Esophagus squamous epithelium (tissue), 5 donors: ENCODE data around the gene BTBD2. TPM values are rescaled to one million over a fixed set of nuclear protein-coding genes. Genes with fewer than 3 reads are reported as not detected.

Source experiments
- DNase-seq: peaks from one replicate; lab custom pipeline; 2025; lab: John Stamatoyannopoulos, UW
- H3K27ac ChIP-seq, 4 donors: fragments of 200-600 bp; sonication (generic); one replicate each; pipeline ENCODE4 v1.5.1; 2016 to 2019; ENCODE audit warnings: mild to moderate bottlenecking in 1 of 4
- H3K27me3 ChIP-seq, 4 donors: fragments of 200-600 bp; sonication (generic); 1 replicate in 3 of 4; 2 replicates in 1 of 4; pipeline versions ENCODE4 v1.5.1 to v1.6.0; 2017 to 2021; ENCODE audit warnings: antibody characterized with exemption in 1 of 4
- H3K36me3 ChIP-seq, 3 donors: fragments of 200-600 bp; sonication (generic); one replicate each; pipeline ENCODE4 v1.5.1; 2016 to 2019
- H3K4me1 ChIP-seq, 3 donors: fragments of 200-600 bp; sonication (generic); one replicate each; pipeline ENCODE4 v1.5.1; 2017 to 2019
- H3K4me3 ChIP-seq, 4 donors: fragments of 200-600 bp; sonication (generic); 1 replicate in 3 of 4; 2 replicates in 1 of 4; pipeline ENCODE4 v1.5.1; 2016 to 2019; ENCODE audit warnings: mild to moderate bottlenecking in 2 of 4, moderate library complexity in 1 of 4
- H3K9me3 ChIP-seq, 3 donors: fragments of 200-600 bp; sonication (generic); one replicate each; pipeline ENCODE4 v1.5.1; 2016 to 2019
- CTCF ChIP-seq, 6 experiments: fragments of 450-650 bp in 4 of 6; fragments of 200-600 bp in 2 of 6; sonication (generic) in 2 of 6; IDR thresholded peaks; one replicate each; pipeline ENCODE4 v1.5.1; 2016 to 2019; ENCODE audit warnings: antibody characterized with exemption in 6 of 6, mild to moderate bottlenecking in 4 of 6, moderate library complexity in 4 of 6
- POLR2A ChIP-seq, 4 donors: fragments of 450-650 bp; IDR thresholded peaks; one replicate each; pipeline ENCODE4 v1.6.1; 2017; ENCODE audit warnings: antibody characterized with exemption in 4 of 4, mild to moderate bottlenecking in 4 of 4, moderate library complexity in 3 of 4
- WGBS, 2 donors: methylation state at CpG; one replicate each; pipeline ENCODE4 v1.1.5; 2018; 5-methylcytosine and 5-hydroxymethylcytosine counted together
- intact Hi-C: fragments of 100-400 bp; cut with DNase I; formaldehyde crosslinking; loops from one replicate; pipeline ENCODE4 v1.15.0; 2022
- total RNA-seq, 4 donors: library from RNA; depleted of rRNA; stranded (reverse); fragments of >200 nt; gene quantifications; one replicate each; pipeline ENCODE4 v1.1.0, GENCODE V29; 2016
- donor health status: DM: yes; HTN: yes; CAD: no.

BTBD2 gene
- total RNA-seq, 4 donors from 2014 or later = 42.3 to 79.0 (median 63.8) TPM

GRCh38 chr19:2013683-2013961 is 1.9 kb downstream of the BTBD2 start:
- TF ChIP-seq CTCF (IDR thresholded peaks at IDR 0.05) (no peak), POLR2A (IDR thresholded peaks at IDR 0.05) (no peak)
- no peak for DNase-seq
- Histone ChIP-seq H3K27ac (peak overlapping the region in 1 of 4 donors; percentile 34), H3K4me3 (no peak overlapping the region), H3K9me3 (no peaks in the 10 kb centered on the region), H3K36me3 (peaks cover 0 to 36% (median 0%) of the 10 kb centered on the region in 3 donors), H3K27me3 (no peaks in the 10 kb centered on the region), H3K4me1 (peaks cover 17 to 37% (median 18%) of the 10 kb centered on the region in 3 donors)
- intact Hi-C loops = no loop called here
- WGBS, 2 donors = 78 to 93% methylated on average over 5 of the region's 6 CpGs

- H3K36me3 ChIP-seq = peaks cover 0 to 36% (median 0%) of the 10 kb centered on the region in 3 donors
- DNase-seq = no peak
- no peaks in the 10 kb centered on the region for H3K9me3 ChIP-seq
- H3K27me3 ChIP-seq = no peaks in the 10 kb centered on the region
- H3K4me3 ChIP-seq = no peak overlapping the region
- H3K4me1 ChIP-seq = peaks cover 17 to 37% (median 18%) of the 10 kb centered on the region in 3 donors
- TF ChIP-seq CTCF (IDR thresholded peaks at IDR 0.05) (no peak), POLR2A (IDR thresholded peaks at IDR 0.05) (no peak)
- intact Hi-C loops = no loop called here
- H3K27ac ChIP-seq = peak overlapping the region in 1 of 4 donors; percentile 34
- WGBS, 2 donors = 81 to 94% methylated on average over 6 to 14 of the region's 21 CpGs
Measured at GRCh38 chr19:2012941-2013682, 2.4 kb downstream of the BTBD2 start.

- Histone ChIP-seq H3K9me3 (no peaks in the 10 kb centered on the region), H3K27me3 (no peaks in the 10 kb centered on the region), H3K27ac (no peak overlapping the region), H3K4me1 (peaks cover 13 to 30% (median 13%) of the 10 kb centered on the region in 3 donors), H3K36me3 (peaks cover 0 to 36% (median 0%) of the 10 kb centered on the region in 3 donors), H3K4me3 (no peak overlapping the region)
- intact Hi-C loops = no loop called here
- TF ChIP-seq CTCF (IDR thresholded peaks at IDR 0.05) = no peak
- TF ChIP-seq POLR2A (IDR thresholded peaks at IDR 0.05) = no peak
- DNase-seq = no peak
- WGBS, 2 donors = 94 to 96% methylated on average over 11 to 12 of the region's 12 CpGs
Measured at GRCh38 chr19:2011169-2011568, 4.3 kb downstream of the BTBD2 start.

- intact Hi-C loops = no loop called here
- DNase-seq = no peak
- WGBS, 2 donors = 92 to 95% methylated on average over 17 to 18 of the region's 20 CpGs
Measured at GRCh38 chr19:2010135-2010668, 5.3 kb downstream of the BTBD2 start.

More at GRCh38 chr19:2010135-2010668, 5.3 kb downstream of the BTBD2 start:
- Histone ChIP-seq H3K27me3 (no peaks in the 10 kb centered on the region), H3K27ac (no peak overlapping the region), H3K4me1 (peaks cover 11 to 28% (median 12%) of the 10 kb centered on the region in 3 donors), H3K4me3 (no peak overlapping the region), H3K9me3 (no peaks in the 10 kb centered on the region), H3K36me3 (peaks cover 0 to 39% (median 0%) of the 10 kb centered on the region in 3 donors)
- no peak for TF ChIP-seq CTCF (IDR thresholded peaks at IDR 0.05)
- TF ChIP-seq POLR2A (IDR thresholded peaks at IDR 0.05) = no peak
